ENCODE data around the gene GUSB.

Gene GUSB

GRCh38 chr7:65953890-65954450, 28.0 kb downstream of the GUSB start:
- Histone ChIP-seq H4K8ac (ENCODE audit: low read depth, low read length) (no peak overlapping the region), H3K4me1 (ENCODE audit: control insufficient read depth in 2 of 2, insufficient read depth in 1 of 2, low read depth in 1 of 2, low read length in 2 of 2) (no peaks in the 10 kb centered on the region), H3K27me3 (ENCODE audit: control insufficient read depth in 3 of 3, insufficient read depth in 3 of 3, low read depth in 1 of 3, low read length in 3 of 3) (no peaks in the 10 kb centered on the region), H2BK5ac (ENCODE audit: low read length) (no peak overlapping the region), H3K23ac (ENCODE audit: low read depth, low read length, poor library complexity) (no peak overlapping the region), H4K91ac (ENCODE audit: low read depth, low read length, poor library complexity) (no peak overlapping the region), H3K27ac (replicated peaks; ENCODE audit: low read length) (no peak overlapping the region), H3K4me2 (ENCODE audit: insufficient read depth, low read length, poor library complexity, severe bottlenecking) (no peak overlapping the region), H2BK15ac (ENCODE audit: low read length) (no peak overlapping the region), H3K9me3 (replicated peaks in 1 of 2; ENCODE audit: control insufficient read depth in 2 of 2, insufficient read depth in 1 of 2, low read depth in 1 of 2, low read length in 2 of 2) (no peaks in the 10 kb centered on the region), H2BK12ac (ENCODE audit: low read length) (no peak overlapping the region), H3K36me3 (replicated peaks in 1 of 2; ENCODE audit: control insufficient read depth in 2 of 2, insufficient read depth in 2 of 2, low read length in 2 of 2) (peaks cover 10 to 46% of the 10 kb centered on the region in 2 donors), H3K4me3 (ENCODE audit: low read length in 2 of 2) (no peak overlapping the region), H3K79me1 (ENCODE audit: low read depth, low read length) (no peaks in the 10 kb centered on the region), H3K14ac (ENCODE audit: low read length) (no peak overlapping the region), H3K18ac (ENCODE audit: low read length) (no peak overlapping the region), H2BK120ac (ENCODE audit: low read depth, low read length) (no peak overlapping the region), H2AK5ac (ENCODE audit: low read depth, low read length) (no peak overlapping the region), H2AFZ (ENCODE audit: low read length) (no peak overlapping the region), H3K4ac (ENCODE audit: low read length) (no peak overlapping the region), H3K9ac (ENCODE audit: low read depth, low read length, poor library complexity) (no peak overlapping the region)
- no peak for DNase-seq (ENCODE audit: low spot score)
- no CpG with 5 or more reads among the region's 15 CpGs for WGBS, 2 donors (ENCODE audit: extremely low coverage in 2 of 2, insufficient read length in 2 of 2, insufficient replicate concordance in 1 of 2)

DNA sequence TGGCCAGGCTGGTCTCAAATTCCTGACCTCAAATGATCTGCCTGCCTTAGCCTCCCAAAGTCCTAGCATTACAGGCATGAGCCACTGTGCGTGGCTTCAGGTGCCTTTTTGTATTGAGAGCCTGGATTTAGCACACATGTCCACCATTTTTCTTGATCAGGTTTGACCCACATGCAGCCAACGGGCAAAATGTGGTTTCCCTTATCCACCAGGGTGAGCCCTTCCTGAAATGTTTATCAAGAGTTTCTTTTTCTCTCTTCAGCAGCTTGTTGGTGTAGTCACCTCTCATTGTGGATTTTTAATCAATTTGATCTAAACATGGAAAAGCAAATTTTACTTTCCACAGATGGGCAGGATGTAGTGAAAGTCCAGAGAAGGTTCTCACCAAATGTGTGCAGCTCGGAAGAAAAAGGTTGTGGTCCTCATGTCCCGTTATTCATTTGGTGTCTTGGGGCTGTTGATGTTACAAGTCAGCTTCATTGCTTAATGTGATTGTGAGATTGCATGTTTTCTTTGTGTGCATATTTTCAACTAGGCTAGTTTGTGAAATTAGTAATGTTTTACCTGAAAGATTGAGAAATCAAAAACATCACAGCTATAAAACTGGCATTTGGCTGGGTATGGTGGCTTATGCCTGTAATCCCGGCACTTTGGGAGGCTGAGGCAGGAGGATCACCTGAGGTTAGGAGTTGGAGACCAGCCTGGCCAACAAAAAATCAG, 28.9 kb downstream of the GUSB start:
- no peak overlapping the region for H2AFZ ChIP-seq (ENCODE audit: low read length)
- no peak overlapping the region for H3K4ac ChIP-seq (ENCODE audit: low read length)
- H2BK12ac ChIP-seq (ENCODE audit: low read length) = no peak overlapping the region
- H3K36me3 ChIP-seq (replicated peaks in 1 of 2; ENCODE audit: control insufficient read depth in 2 of 2, insufficient read depth in 2 of 2, low read length in 2 of 2) = peaks cover 8 to 38% of the 10 kb centered on the region in 2 donors
- H3K27ac ChIP-seq (replicated peaks; ENCODE audit: low read length) = no peak overlapping the region
- H3K23ac ChIP-seq (ENCODE audit: low read depth, low read length, poor library complexity) = no peak overlapping the region
- no peaks in the 10 kb centered on the region for H3K27me3 ChIP-seq (ENCODE audit: control insufficient read depth in 3 of 3, insufficient read depth in 3 of 3, low read depth in 1 of 3, low read length in 3 of 3)
- H2AK5ac ChIP-seq (ENCODE audit: low read depth, low read length) = no peak overlapping the region
- no peak overlapping the region for H3K9ac ChIP-seq (ENCODE audit: low read depth, low read length, poor library complexity)
- no peak overlapping the region for H4K91ac ChIP-seq (ENCODE audit: low read depth, low read length, poor library complexity)
- no peak overlapping the region for H3K14ac ChIP-seq (ENCODE audit: low read length)
- no peak overlapping the region for H3K4me3 ChIP-seq (ENCODE audit: low read length in 2 of 2)
- H3K4me1 ChIP-seq (ENCODE audit: control insufficient read depth in 2 of 2, insufficient read depth in 1 of 2, low read depth in 1 of 2, low read length in 2 of 2) = no peaks in the 10 kb centered on the region
- no peak for DNase-seq (ENCODE audit: low spot score)
- H2BK15ac ChIP-seq (ENCODE audit: low read length) = no peak overlapping the region
- no peak overlapping the region for H4K8ac ChIP-seq (ENCODE audit: low read depth, low read length)
- no peak overlapping the region for H2BK120ac ChIP-seq (ENCODE audit: low read depth, low read length)
- no peak overlapping the region for H3K18ac ChIP-seq (ENCODE audit: low read length)
- no peak overlapping the region for H3K4me2 ChIP-seq (ENCODE audit: insufficient read depth, low read length, poor library complexity, severe bottlenecking)
- no peaks in the 10 kb centered on the region for H3K9me3 ChIP-seq (replicated peaks in 1 of 2; ENCODE audit: control insufficient read depth in 2 of 2, insufficient read depth in 1 of 2, low read depth in 1 of 2, low read length in 2 of 2)
- WGBS, 2 donors (ENCODE audit: extremely low coverage in 2 of 2, insufficient read length in 2 of 2, insufficient replicate concordance in 1 of 2) = no CpG with 5 or more reads among the region's 5 CpGs
- H2BK5ac ChIP-seq (ENCODE audit: low read length) = no peak overlapping the region
- H3K79me1 ChIP-seq (ENCODE audit: low read depth, low read length) = no peaks in the 10 kb centered on the region

DNA sequence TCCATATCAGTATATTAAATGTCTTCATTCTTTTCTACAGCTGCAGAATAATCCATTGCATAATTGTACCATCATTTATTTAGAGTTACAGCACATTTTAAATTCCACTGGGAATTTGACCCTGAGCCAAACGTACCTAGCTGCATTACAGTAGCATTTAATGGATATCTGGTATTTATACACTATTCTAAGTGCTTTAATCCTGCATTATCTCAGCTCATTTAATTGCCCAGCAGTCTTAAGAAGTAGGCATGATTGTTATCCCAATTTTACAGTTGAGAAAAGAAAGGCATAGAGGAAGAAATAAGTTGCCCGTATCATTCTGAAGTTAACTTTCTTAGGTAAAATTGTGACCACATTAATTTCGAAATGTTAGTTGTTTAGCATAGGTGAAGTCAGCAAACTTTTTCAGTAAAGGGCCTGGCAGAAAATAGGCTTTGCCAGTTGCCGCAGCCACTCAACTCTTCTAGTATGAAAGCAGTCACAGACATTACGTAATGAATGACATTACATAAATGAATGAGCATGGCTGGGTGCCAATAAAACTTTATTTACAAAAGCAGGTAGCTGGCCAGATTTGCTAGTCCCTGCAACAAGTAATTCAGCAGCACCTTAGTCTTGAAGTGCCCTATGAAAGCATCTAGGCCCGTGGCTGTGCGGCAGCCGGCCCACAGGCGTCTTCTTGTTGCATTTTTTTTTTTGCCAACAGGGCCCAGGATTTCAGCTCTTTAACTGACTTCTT, 30.0 kb downstream of the GUSB start:
- Histone ChIP-seq H2BK5ac (ENCODE audit: low read length) (no peak overlapping the region), H3K4me3 (ENCODE audit: low read length in 2 of 2) (no peak overlapping the region), H3K4me2 (ENCODE audit: insufficient read depth, low read length, poor library complexity, severe bottlenecking) (no peak overlapping the region), H3K79me1 (ENCODE audit: low read depth, low read length) (peaks cover 1% of the 10 kb centered on the region), H3K36me3 (replicated peaks in 1 of 2; ENCODE audit: control insufficient read depth in 2 of 2, insufficient read depth in 2 of 2, low read length in 2 of 2) (peaks cover 8 to 31% of the 10 kb centered on the region in 2 donors), H3K23ac (ENCODE audit: low read depth, low read length, poor library complexity) (no peak overlapping the region), H4K8ac (ENCODE audit: low read depth, low read length) (no peak overlapping the region), H2AFZ (ENCODE audit: low read length) (no peak overlapping the region), H3K27me3 (ENCODE audit: control insufficient read depth in 3 of 3, insufficient read depth in 3 of 3, low read depth in 1 of 3, low read length in 3 of 3) (no peaks in the 10 kb centered on the region), H4K91ac (ENCODE audit: low read depth, low read length, poor library complexity) (no peak overlapping the region), H2BK120ac (ENCODE audit: low read depth, low read length) (no peak overlapping the region), H3K14ac (ENCODE audit: low read length) (no peak overlapping the region), H3K18ac (ENCODE audit: low read length) (no peak overlapping the region), H2AK5ac (ENCODE audit: low read depth, low read length) (no peak overlapping the region), H3K4me1 (ENCODE audit: control insufficient read depth in 2 of 2, insufficient read depth in 1 of 2, low read depth in 1 of 2, low read length in 2 of 2) (no peaks in the 10 kb centered on the region), H2BK12ac (ENCODE audit: low read length) (no peak overlapping the region), H3K9me3 (replicated peaks in 1 of 2; ENCODE audit: control insufficient read depth in 2 of 2, insufficient read depth in 1 of 2, low read depth in 1 of 2, low read length in 2 of 2) (no peaks in the 10 kb centered on the region), H3K4ac (ENCODE audit: low read length) (no peak overlapping the region), H3K27ac (replicated peaks; ENCODE audit: low read length) (no peak overlapping the region), H2BK15ac (ENCODE audit: low read length) (no peak overlapping the region), H3K9ac (ENCODE audit: low read depth, low read length, poor library complexity) (no peak overlapping the region)
- DNase-seq (ENCODE audit: low spot score) = no peak
- WGBS, 2 donors (ENCODE audit: extremely low coverage in 2 of 2, insufficient read length in 2 of 2, insufficient replicate concordance in 1 of 2) = no CpG with 5 or more reads among the region's 9 CpGs

DNA sequence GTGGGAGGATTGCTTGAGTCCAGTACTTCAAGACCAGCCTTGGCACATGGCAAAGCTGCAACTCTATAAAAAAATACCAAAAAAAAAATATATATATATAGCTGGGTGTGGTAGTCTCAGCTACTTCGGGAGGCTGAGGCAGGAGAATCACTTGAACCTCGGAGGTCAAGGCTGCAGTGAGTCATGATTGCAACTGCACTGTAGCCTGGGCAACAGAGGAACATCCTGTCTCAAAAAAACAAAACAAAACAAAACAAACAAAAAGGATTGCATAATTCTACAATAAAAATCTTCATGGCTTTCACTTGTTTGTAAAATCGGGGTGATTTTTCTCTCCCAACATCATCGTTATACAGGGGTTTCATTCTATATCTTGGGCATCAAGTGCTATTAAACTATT, 35.1 kb downstream of the GUSB start:
- no peak overlapping the region for H4K91ac ChIP-seq (ENCODE audit: low read depth, low read length, poor library complexity)
- no CpG with 5 or more reads among the region's 4 CpGs for WGBS, 2 donors (ENCODE audit: extremely low coverage in 2 of 2, insufficient read length in 2 of 2, insufficient replicate concordance in 1 of 2)
- H2AFZ ChIP-seq (ENCODE audit: low read length) = no peak overlapping the region
- H3K4me3 ChIP-seq (ENCODE audit: low read length in 2 of 2) = no peak overlapping the region
- H3K9me3 ChIP-seq (replicated peaks in 1 of 2; ENCODE audit: control insufficient read depth in 2 of 2, insufficient read depth in 1 of 2, low read depth in 1 of 2, low read length in 2 of 2) = no peaks in the 10 kb centered on the region
- no peak overlapping the region for H3K4ac ChIP-seq (ENCODE audit: low read length)
- no peak overlapping the region for H3K27ac ChIP-seq (replicated peaks; ENCODE audit: low read length)
- H3K79me1 ChIP-seq (ENCODE audit: low read depth, low read length) = peaks cover 1% of the 10 kb centered on the region
- no peak overlapping the region for H2BK12ac ChIP-seq (ENCODE audit: low read length)
- H2BK15ac ChIP-seq (ENCODE audit: low read length) = no peak overlapping the region
- peaks cover 0 to 2% of the 10 kb centered on the region in 2 donors for H3K36me3 ChIP-seq (replicated peaks in 1 of 2; ENCODE audit: control insufficient read depth in 2 of 2, insufficient read depth in 2 of 2, low read length in 2 of 2)
- no peak overlapping the region for H3K4me2 ChIP-seq (ENCODE audit: insufficient read depth, low read length, poor library complexity, severe bottlenecking)
- no peak overlapping the region for H3K9ac ChIP-seq (ENCODE audit: low read depth, low read length, poor library complexity)
- H3K27me3 ChIP-seq (ENCODE audit: control insufficient read depth in 3 of 3, insufficient read depth in 3 of 3, low read depth in 1 of 3, low read length in 3 of 3) = no peaks in the 10 kb centered on the region
- no peak overlapping the region for H3K18ac ChIP-seq (ENCODE audit: low read length)
- H2BK5ac ChIP-seq (ENCODE audit: low read length) = no peak overlapping the region
- no peaks in the 10 kb centered on the region for H3K4me1 ChIP-seq (ENCODE audit: control insufficient read depth in 2 of 2, insufficient read depth in 1 of 2, low read depth in 1 of 2, low read length in 2 of 2)
- no peak for DNase-seq (ENCODE audit: low spot score)
- H3K14ac ChIP-seq (ENCODE audit: low read length) = no peak overlapping the region
- H4K8ac ChIP-seq (ENCODE audit: low read depth, low read length) = no peak overlapping the region
- no peak overlapping the region for H2AK5ac ChIP-seq (ENCODE audit: low read depth, low read length)
- no peak overlapping the region for H2BK120ac ChIP-seq (ENCODE audit: low read depth, low read length)
- H3K23ac ChIP-seq (ENCODE audit: low read depth, low read length, poor library complexity) = no peak overlapping the region

All from neuronal stem cell (in vitro differentiated cells).